ENCODE results near the gene SUSD6.
"Not testable (repeated sequence)": the region's sequence is repeated elsewhere in the genome, so short reads cannot be mapped to it uniquely, and the experiment has no call there.

DNA sequence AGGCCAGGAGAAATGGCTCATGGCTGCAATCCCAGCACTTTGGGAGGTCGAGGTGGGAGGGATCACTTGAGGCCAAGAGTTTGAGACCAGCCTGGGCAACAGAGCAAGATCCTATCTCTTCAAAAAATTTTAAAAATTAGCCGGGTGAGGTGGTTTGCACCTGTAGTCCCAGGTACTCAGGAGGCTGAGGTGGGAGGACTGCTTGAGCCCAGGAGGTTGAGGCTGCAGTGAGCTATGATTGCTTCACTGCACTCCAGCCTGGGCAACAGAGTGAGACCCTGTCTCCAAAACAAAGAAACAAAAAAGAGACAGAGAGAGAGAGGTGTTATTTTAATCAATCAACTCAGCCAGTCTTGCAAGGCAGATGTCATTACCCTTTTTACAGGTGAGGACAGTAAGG is 107.2 kb downstream of the SUSD6 start:
- TF ChIP-seq NR3C1 (IDR thresholded peaks at IDR 0.05); ELK1 (IDR thresholded peaks at IDR 0.05; ENCODE audit: low read depth, low read length); REST (IDR thresholded peaks at IDR 0.05); MYC (IDR thresholded peaks at IDR 0.05; ENCODE audit: borderline replicate concordance, low read length); HOXB13 (CRISPR knock-in tag; IDR thresholded peaks at IDR 0.05; ENCODE audit: low read depth); RNF2 (IDR thresholded peaks at IDR 0.05; ENCODE audit: borderline replicate concordance, low read depth); RFX5 (IDR thresholded peaks at IDR 0.05): not testable (repeated sequence)
- TF ChIP-seq, protein P1, sequence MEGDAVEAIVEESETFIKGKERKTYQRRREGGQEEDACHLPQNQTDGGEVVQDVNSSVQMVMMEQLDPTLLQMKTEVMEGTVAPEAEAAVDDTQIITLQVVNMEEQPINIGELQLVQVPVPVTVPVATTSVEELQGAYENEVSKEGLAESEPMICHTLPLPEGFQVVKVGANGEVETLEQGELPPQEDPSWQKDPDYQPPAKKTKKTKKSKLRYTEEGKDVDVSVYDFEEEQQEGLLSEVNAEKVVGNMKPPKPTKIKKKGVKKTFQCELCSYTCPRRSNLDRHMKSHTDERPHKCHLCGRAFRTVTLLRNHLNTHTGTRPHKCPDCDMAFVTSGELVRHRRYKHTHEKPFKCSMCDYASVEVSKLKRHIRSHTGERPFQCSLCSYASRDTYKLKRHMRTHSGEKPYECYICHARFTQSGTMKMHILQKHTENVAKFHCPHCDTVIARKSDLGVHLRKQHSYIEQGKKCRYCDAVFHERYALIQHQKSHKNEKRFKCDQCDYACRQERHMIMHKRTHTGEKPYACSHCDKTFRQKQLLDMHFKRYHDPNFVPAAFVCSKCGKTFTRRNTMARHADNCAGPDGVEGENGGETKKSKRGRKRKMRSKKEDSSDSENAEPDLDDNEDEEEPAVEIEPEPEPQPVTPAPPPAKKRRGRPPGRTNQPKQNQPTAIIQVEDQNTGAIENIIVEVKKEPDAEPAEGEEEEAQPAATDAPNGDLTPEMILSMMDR (IDR thresholded peaks at IDR 0.05): not testable (repeated sequence)
- TF ChIP-seq, protein P2, sequence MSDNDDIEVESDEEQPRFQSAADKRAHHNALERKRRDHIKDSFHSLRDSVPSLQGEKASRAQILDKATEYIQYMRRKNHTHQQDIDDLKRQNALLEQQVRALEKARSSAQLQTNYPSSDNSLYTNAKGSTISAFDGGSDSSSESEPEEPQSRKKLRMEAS (IDR thresholded peaks at IDR 0.05): not testable (repeated sequence)
